Thyroid gland (tissue), 4 donors: ENCODE data around the gene DOCK10. TPM values are rescaled to one million over a fixed set of nuclear protein-coding genes. Genes with fewer than 3 reads are reported as not detected.

ENCODE experiments used
- DNase-seq, 2 donors: peaks; one replicate each; pipeline ENCODE4 v3.0.0-alpha.2; 2019
- H3K27ac ChIP-seq, 3 donors: fragments of 200-600 bp; sonication (generic); 1 replicate in 2 of 3; 2 replicates in 1 of 3; pipeline ENCODE4 v1.5.1; 2016 to 2019; ENCODE audit warnings: mild to moderate bottlenecking in 1 of 3, moderate library complexity in 1 of 3
- H3K27me3 ChIP-seq: fragments of 200-600 bp; sonication (generic); one replicate; pipeline ENCODE4 v1.5.1; 2019
- H3K36me3 ChIP-seq, 2 donors: fragments of 200-600 bp; sonication (generic); one replicate each; pipeline ENCODE4 v1.5.1; 2016 to 2019
- H3K4me1 ChIP-seq, 2 donors: fragments of 200-600 bp; sonication (generic); one replicate each; pipeline ENCODE4 v1.5.1; 2017 to 2019
- H3K4me3 ChIP-seq, 3 donors: fragments of 200-600 bp; sonication (generic); replicated peaks in 1 of 3; 1 replicate in 2 of 3; 2 replicates in 1 of 3; pipeline ENCODE4 v1.5.1; 2016; ENCODE audit warnings: mild to moderate bottlenecking in 1 of 3
- H3K9me3 ChIP-seq: fragments of 200-600 bp; sonication (generic); one replicate; pipeline ENCODE4 v1.5.1; 2017
- CTCF ChIP-seq, 6 experiments: fragments of 200-600 bp in 3 of 6; fragments of 450-650 bp in 3 of 6; sonication (generic) in 3 of 6; IDR thresholded peaks; one replicate each; pipeline ENCODE4 v1.5.1; 2016 to 2019; ENCODE audit warnings: antibody characterized with exemption in 6 of 6, mild to moderate bottlenecking in 2 of 6, inconsistent platforms in 1 of 6, moderate library complexity in 1 of 6
- POLR2A ChIP-seq, 2 donors: fragments of 450-650 bp; IDR thresholded peaks; one replicate each; pipeline ENCODE4 v1.6.1; 2017; ENCODE audit warnings: antibody characterized with exemption in 2 of 2, mild to moderate bottlenecking in 2 of 2, moderate library complexity in 1 of 2
- WGBS, 2 donors: methylation state at CpG; one replicate each; pipeline ENCODE4 v1.1.5; 2017; 5-methylcytosine and 5-hydroxymethylcytosine counted together
- intact Hi-C: fragments of 100-400 bp; cut with DNase I; formaldehyde crosslinking; loops from one replicate; pipeline ENCODE4 v1.15.1; 2023
- total RNA-seq, 4 donors: library from RNA; depleted of rRNA; stranded (reverse); fragments of >200 nt; gene quantifications; one replicate each; pipeline ENCODE4 v1.2.3, GENCODE V29; 2016

The DOCK10 gene
- total RNA-seq, 4 donors from 2014 or later: 4.6 to 8.9 (median 7.1) TPM

DNA sequence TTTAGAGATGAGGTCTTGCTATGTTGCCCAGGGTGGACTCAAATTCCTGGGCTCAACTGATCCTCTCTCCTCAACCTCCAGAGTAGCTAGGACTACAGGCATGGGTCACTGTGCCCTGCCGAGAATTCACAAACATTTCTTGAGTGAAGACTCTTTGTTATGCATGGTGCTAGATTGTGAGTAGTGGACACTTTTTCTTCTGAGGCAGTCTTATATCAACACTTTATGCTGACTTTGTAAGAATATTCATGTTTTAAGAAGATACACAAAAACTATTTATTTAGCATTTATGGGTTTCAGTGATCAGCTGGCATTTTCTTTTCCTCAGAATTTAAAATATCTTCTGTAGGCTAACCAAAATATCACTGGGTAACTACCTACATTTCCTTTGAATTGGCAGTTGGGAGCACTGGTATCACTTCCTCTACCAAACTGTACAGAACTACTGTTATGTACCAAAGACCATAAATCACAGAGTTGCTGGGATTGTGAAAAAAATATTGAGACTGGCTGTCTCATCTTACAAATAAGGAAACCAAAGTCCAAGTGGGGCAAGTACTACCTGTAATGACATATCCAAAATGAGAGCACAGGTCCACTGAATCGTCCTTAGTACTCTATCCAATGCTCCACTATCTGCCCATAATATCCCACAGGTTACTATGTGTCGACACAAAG, 34.0 kb downstream of the DOCK10 start:
- TF ChIP-seq CTCF (IDR thresholded peaks at IDR 0.05): no peak
- TF ChIP-seq POLR2A (IDR thresholded peaks at IDR 0.05): no peak
- Histone ChIP-seq H3K4me1 (peaks cover 4 to 12% of the 10 kb centered on the region in 2 donors), H3K36me3 (no peaks in the 10 kb centered on the region), H3K27ac (no peak overlapping the region), H3K27me3 (no peaks in the 10 kb centered on the region), H3K9me3 (no peaks in the 10 kb centered on the region), H3K4me3 (no peak overlapping the region)
- no peak for DNase-seq
- intact Hi-C loops: no loop called here
- WGBS, 2 donors: 89 to 94% methylated on average over 3 of the region's 3 CpGs

- Histone ChIP-seq H3K4me1 (peaks cover 0 to 10% of the 10 kb centered on the region in 2 donors), H3K9me3 (no peaks in the 10 kb centered on the region), H3K27ac (no peak overlapping the region), H3K27me3 (no peaks in the 10 kb centered on the region), H3K36me3 (no peaks in the 10 kb centered on the region), H3K4me3 (no peak overlapping the region)
- DNase-seq: no peak
- TF ChIP-seq POLR2A (IDR thresholded peaks at IDR 0.05): no peak
- TF ChIP-seq CTCF (IDR thresholded peaks at IDR 0.05): no peak
- 65 to 74% methylated on average over 2 of the region's 2 CpGs for WGBS, 2 donors
- intact Hi-C loops: no loop called here
These were observed 35.5 kb downstream of the DOCK10 start for GRCh38 chr2:225006730-225007129.

DNA sequence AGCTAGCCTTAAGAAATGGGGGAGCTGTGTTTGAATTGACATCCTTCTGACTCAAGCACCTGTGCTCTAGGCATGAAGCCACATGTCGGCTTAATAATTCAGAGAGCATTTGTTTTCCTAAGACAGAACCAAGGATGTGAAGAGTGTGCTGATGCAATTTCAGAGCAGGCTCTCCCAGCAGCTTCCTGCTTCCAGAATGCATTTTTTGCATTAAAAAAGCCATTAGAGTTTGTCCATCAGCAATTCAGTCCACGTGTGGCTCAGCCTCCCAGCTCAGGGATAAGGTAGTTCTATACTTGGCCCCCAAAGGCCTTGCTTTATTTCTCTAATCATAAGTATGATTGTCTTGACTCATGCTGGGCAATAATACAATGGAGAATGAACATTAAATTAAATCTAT, 37.7 kb downstream of the DOCK10 start:
- Histone ChIP-seq H3K9me3 (no peaks in the 10 kb centered on the region), H3K4me3 (no peak overlapping the region), H3K4me1 (peaks cover 0 to 10% of the 10 kb centered on the region in 2 donors), H3K27ac (no peak overlapping the region), H3K27me3 (no peaks in the 10 kb centered on the region), H3K36me3 (no peaks in the 10 kb centered on the region)
- 11 to 27% methylated on average over 2 of the region's 2 CpGs for WGBS, 2 donors
- peak; percentile 29 to 41 for DNase-seq
- TF ChIP-seq POLR2A (IDR thresholded peaks at IDR 0.05) (no peak), CTCF (IDR thresholded peaks at IDR 0.05) (no peak)
- intact Hi-C loops: no loop called here

DNA sequence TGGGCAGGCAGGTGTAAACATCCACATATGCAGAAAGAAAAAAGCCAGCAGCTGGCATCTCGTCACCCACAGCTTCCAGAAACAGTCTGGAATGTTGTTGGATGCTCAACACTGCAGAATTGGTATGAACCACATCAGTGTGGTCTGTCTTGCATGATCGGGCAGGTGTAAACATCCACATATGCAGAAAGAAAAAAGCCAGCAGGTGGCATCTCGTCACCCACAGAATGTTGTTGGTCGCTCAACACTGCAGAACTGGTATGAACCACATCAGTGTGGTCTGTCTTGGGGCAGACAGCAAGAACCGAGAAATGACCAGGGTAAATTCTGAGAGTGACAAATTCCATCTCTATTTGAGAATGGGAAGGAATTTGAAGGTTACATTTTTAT, 39.6 kb downstream of the DOCK10 start:
- peak; percentile 23 to 52 for DNase-seq
- TF ChIP-seq CTCF (IDR thresholded peaks at IDR 0.05) (peak in 1 of 6 experiments; percentile 11), POLR2A (IDR thresholded peaks at IDR 0.05) (no peak)
- intact Hi-C loops: no loop called here
- Histone ChIP-seq H3K27me3 (no peaks in the 10 kb centered on the region), H3K9me3 (no peaks in the 10 kb centered on the region), H3K4me3 (no peak overlapping the region), H3K27ac (no peak overlapping the region), H3K4me1 (peaks cover 0 to 10% of the 10 kb centered on the region in 2 donors), H3K36me3 (no peaks in the 10 kb centered on the region)
- 36 to 42% methylated on average over 5 of the region's 5 CpGs for WGBS, 2 donors

GRCh38 chr2:225002039-225002655, 40.1 kb downstream of the DOCK10 start:
- no peaks in the 10 kb centered on the region for H3K9me3 ChIP-seq
- DNase-seq: peak; percentile 21 to 48
- intact Hi-C loops: no loop called here
- peaks cover 0 to 10% of the 10 kb centered on the region in 2 donors for H3K4me1 ChIP-seq
- TF ChIP-seq POLR2A (IDR thresholded peaks at IDR 0.05) (no peak), CTCF (IDR thresholded peaks at IDR 0.05) (peak in 5 of 6 experiments; percentile 12 to 71 (median 65))
- 39 to 51% methylated on average over 6 of the region's 6 CpGs for WGBS, 2 donors
- no peaks in the 10 kb centered on the region for H3K27me3 ChIP-seq
- no peak overlapping the region for H3K4me3 ChIP-seq
- H3K36me3 ChIP-seq: no peaks in the 10 kb centered on the region
- no peak overlapping the region for H3K27ac ChIP-seq
